DND-41 (cell line): ENCODE results near the gene SIRPA.

Experiments
- CTCF ChIP-seq: IDR thresholded peaks from 2 replicates; pipeline ENCODE4 v1.5.1; 2012; ENCODE audit warnings: borderline replicate concordance, low read length, moderate library complexity, mild to moderate bottlenecking; ENCODE audit not compliant: poor library complexity, severe bottlenecking; ENCODE audit errors: extremely low read depth
- EZH2 ChIP-seq: IDR thresholded peaks from 3 replicates; pipeline ENCODE4 v1.6.1; 2012; ENCODE audit warnings: borderline replicate concordance, low read depth, mild to moderate bottlenecking, moderate library complexity, low read length, inconsistent platforms; ENCODE audit not compliant: severe bottlenecking

GRCh38 chr20:1875183-1875554, 20.0 kb upstream of the SIRPA start:
- TF ChIP-seq CTCF (no peak), EZH2 (no peak)
